ENCODE data around the gene NHS.

Gene NHS

DNA sequence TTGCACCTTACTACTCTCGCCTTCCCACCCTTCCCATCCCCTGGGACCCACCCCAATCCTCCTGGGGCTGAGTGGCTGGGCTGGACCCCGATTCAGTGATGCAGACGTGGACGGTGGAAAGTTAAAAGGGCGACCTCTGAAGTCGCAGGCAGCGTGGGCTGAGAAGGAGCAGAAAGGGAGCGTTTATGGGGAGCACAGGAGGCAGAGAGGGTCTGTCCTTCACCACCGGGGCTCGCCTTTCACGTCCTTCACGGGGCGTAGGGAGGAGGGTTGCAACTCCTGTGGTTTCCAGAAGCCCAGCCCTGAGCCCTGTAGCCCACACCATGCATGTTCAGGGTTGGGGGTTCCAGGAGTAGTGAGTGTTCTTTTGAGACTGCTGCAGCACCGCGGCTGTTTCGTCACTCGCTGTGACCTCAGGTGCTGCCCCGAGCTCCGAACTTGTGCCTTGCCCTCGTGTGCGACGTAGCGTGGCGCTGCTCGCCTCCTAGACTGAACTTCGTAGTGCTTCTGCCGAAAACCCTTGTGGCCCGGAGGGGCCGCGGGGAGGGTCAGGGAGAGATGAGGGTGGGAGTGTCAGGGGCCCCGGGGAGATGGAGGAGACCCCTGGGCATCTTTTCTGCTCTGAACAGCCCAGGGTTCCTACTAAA is 1.6 kb downstream of the NHS start:
- Histone ChIP-seq H3K4me3 (ENCODE audit: low read depth in 1 of 2, low read length in 2 of 2) (no peak overlapping the region), H3K4me2 (ENCODE audit: insufficient read depth, low read length) (no peak overlapping the region), H3K79me2 (ENCODE audit: insufficient read depth, low read length) (no peaks in the 10 kb centered on the region), H3K36me3 (ENCODE audit: insufficient read depth, low read length) (no peaks in the 10 kb centered on the region), H2AFZ (ENCODE audit: low read depth, low read length) (no peak overlapping the region), H3K9ac (ENCODE audit: low read depth, low read length) (no peak overlapping the region), H4K20me1 (ENCODE audit: insufficient read depth, low read length) (no peaks in the 10 kb centered on the region), H3K4me1 (ENCODE audit: insufficient read depth, low read length) (no peaks in the 10 kb centered on the region), H3K27me3 (ENCODE audit: insufficient read depth, low read length, poor library complexity) (no peaks in the 10 kb centered on the region), H3K27ac (ENCODE audit: low read length) (no peak overlapping the region), H3K9me3 (ENCODE audit: insufficient read depth, low read length, severe bottlenecking) (no peaks in the 10 kb centered on the region)
- ATAC-seq (ENCODE audit: insufficient read depth, low read depth): no peak
- TF ChIP-seq, protein P1, sequence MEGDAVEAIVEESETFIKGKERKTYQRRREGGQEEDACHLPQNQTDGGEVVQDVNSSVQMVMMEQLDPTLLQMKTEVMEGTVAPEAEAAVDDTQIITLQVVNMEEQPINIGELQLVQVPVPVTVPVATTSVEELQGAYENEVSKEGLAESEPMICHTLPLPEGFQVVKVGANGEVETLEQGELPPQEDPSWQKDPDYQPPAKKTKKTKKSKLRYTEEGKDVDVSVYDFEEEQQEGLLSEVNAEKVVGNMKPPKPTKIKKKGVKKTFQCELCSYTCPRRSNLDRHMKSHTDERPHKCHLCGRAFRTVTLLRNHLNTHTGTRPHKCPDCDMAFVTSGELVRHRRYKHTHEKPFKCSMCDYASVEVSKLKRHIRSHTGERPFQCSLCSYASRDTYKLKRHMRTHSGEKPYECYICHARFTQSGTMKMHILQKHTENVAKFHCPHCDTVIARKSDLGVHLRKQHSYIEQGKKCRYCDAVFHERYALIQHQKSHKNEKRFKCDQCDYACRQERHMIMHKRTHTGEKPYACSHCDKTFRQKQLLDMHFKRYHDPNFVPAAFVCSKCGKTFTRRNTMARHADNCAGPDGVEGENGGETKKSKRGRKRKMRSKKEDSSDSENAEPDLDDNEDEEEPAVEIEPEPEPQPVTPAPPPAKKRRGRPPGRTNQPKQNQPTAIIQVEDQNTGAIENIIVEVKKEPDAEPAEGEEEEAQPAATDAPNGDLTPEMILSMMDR (IDR thresholded peaks at IDR 0.05; ENCODE audit: borderline replicate concordance, extremely low read depth, low read length, poor library complexity, severe bottlenecking): no peak
- no peak for TF ChIP-seq EZH2 (IDR thresholded peaks at IDR 0.05; ENCODE audit: borderline replicate concordance, low read depth, low read length, severe bottlenecking)
- DNase-seq: no peak

DNA sequence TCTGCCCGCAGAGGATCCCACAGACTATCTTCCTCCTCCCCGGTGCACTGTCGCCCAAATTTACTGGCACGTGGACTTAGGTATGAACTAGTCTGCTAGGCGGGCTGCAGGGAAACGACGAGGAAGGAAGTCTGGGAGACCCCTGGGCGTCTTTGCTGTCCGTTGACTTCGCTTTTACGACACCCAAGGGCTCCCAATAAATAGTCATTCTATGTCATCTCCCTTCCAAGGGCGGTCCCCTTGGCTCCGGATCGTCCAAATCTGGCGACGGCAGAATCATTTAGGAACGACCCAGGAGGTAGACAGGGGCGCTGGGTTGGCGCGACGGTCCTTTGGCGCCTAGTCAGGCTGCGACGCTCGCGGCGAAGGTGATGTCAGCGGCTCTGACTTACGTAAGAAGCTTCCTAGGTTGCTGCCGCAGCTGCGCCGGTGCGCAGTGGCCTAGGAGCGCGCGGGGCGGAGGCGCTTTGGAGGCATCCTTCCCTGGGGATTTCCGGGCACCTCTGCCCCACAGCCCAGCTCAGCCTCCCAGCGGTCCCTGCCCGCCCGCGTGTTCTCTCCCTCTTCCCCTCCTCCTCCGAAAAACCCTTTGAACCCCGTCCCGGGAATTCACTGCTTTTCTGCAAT is 2.2 kb downstream of the NHS start:
- Histone ChIP-seq H3K27me3 (ENCODE audit: insufficient read depth, low read length, poor library complexity) (no peaks in the 10 kb centered on the region), H3K79me2 (ENCODE audit: insufficient read depth, low read length) (no peaks in the 10 kb centered on the region), H3K4me1 (ENCODE audit: insufficient read depth, low read length) (no peaks in the 10 kb centered on the region), H3K4me2 (ENCODE audit: insufficient read depth, low read length) (no peak overlapping the region), H4K20me1 (ENCODE audit: insufficient read depth, low read length) (no peaks in the 10 kb centered on the region), H3K9me3 (ENCODE audit: insufficient read depth, low read length, severe bottlenecking) (no peaks in the 10 kb centered on the region), H3K36me3 (ENCODE audit: insufficient read depth, low read length) (no peaks in the 10 kb centered on the region), H3K9ac (ENCODE audit: low read depth, low read length) (no peak overlapping the region), H3K27ac (ENCODE audit: low read length) (no peak overlapping the region), H3K4me3 (ENCODE audit: low read depth in 1 of 2, low read length in 2 of 2) (no peak overlapping the region), H2AFZ (ENCODE audit: low read depth, low read length) (no peak overlapping the region)
- DNase-seq (no peak), ATAC-seq (ENCODE audit: insufficient read depth, low read depth) (no peak)
- TF ChIP-seq, protein P1 (IDR thresholded peaks at IDR 0.05; ENCODE audit: borderline replicate concordance, extremely low read depth, low read length, poor library complexity, severe bottlenecking): no peak
- TF ChIP-seq EZH2 (IDR thresholded peaks at IDR 0.05; ENCODE audit: borderline replicate concordance, low read depth, low read length, severe bottlenecking): no peak

DNA sequence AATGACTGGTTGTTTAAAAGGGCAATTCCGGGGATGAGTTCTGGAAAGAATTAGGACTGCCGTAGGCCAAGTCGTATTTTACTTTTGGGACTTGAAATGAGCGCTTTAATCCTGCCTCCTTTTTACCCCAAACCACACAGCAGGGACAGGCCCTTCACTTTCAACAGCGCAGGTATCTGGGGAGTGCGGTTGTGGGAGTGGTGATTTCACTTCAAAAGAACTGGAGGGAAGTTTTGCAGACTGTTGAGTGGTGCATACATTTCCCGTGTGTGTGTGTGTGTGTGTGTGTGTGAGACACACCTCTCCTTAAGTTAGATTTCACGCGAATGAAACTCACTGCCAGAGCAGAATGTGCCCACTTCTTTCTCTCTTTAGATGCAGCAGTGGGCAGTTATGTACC is 2.8 kb downstream of the NHS start:
- H3K9ac ChIP-seq (ENCODE audit: low read depth, low read length): no peak overlapping the region
- no peaks in the 10 kb centered on the region for H3K4me1 ChIP-seq (ENCODE audit: insufficient read depth, low read length)
- no peaks in the 10 kb centered on the region for H3K27me3 ChIP-seq (ENCODE audit: insufficient read depth, low read length, poor library complexity)
- H3K36me3 ChIP-seq (ENCODE audit: insufficient read depth, low read length): no peaks in the 10 kb centered on the region
- H3K9me3 ChIP-seq (ENCODE audit: insufficient read depth, low read length, severe bottlenecking): no peaks in the 10 kb centered on the region
- H2AFZ ChIP-seq (ENCODE audit: low read depth, low read length): no peak overlapping the region
- H3K4me3 ChIP-seq (ENCODE audit: low read depth in 1 of 2, low read length in 2 of 2): no peak overlapping the region
- DNase-seq (no peak), ATAC-seq (ENCODE audit: insufficient read depth, low read depth) (no peak)
- no peak for TF ChIP-seq EZH2 (IDR thresholded peaks at IDR 0.05; ENCODE audit: borderline replicate concordance, low read depth, low read length, severe bottlenecking)
- TF ChIP-seq, protein P1 (IDR thresholded peaks at IDR 0.05; ENCODE audit: borderline replicate concordance, extremely low read depth, low read length, poor library complexity, severe bottlenecking): no peak
- H4K20me1 ChIP-seq (ENCODE audit: insufficient read depth, low read length): no peaks in the 10 kb centered on the region
- no peaks in the 10 kb centered on the region for H3K79me2 ChIP-seq (ENCODE audit: insufficient read depth, low read length)
- no peak overlapping the region for H3K4me2 ChIP-seq (ENCODE audit: insufficient read depth, low read length)
- H3K27ac ChIP-seq (ENCODE audit: low read length): no peak overlapping the region
